ENCODE results near the gene GEMIN8. TPM values are rescaled to one million over a fixed set of nuclear protein-coding genes. Genes with fewer than 3 reads are reported as not detected.

GEMIN8 gene
- total and polyA plus RNA-seq, 2 of the 8 experiments (the other 6 are each of a cell fraction or from before 2014, with no cell fraction given) = 18.2 to 31.4 TPM

DNA sequence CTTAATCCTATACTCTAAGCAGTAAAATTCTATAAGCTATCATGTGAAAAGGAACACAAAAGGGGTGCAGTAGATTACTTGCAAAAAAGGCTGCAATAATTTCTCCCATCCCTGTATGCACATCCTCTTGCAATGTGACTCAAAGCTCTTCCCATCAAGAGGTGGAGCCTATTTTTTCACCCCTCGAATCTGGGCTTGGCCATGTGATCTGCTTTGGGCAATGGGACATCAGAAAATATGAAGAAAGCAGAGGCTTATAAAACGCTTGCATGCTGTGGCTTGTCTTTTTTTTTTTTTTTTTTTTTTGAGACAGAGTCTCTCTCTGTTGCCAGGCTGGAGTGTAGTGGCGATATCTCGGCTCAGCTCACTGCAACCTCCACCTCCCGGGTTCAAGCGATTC lies 33.0 kb downstream of the GEMIN8 start (continued):
- no peak for TF ChIP-seq CHD1 (IDR thresholded peaks at IDR 0.05; ENCODE audit: low read depth, low read length)

Data from H1 (cell line).